GM19438 (cell line): ENCODE data around the gene PLEKHA6.

Experiments used
- ATAC-seq: cut with Tn5 transposase; IDR thresholded peaks from one replicate; pipeline ENCODE4 v1.9.1; 2021; ENCODE audit warnings: low read depth; ENCODE audit not compliant: unreplicated experiment

Gene PLEKHA6, protein sequence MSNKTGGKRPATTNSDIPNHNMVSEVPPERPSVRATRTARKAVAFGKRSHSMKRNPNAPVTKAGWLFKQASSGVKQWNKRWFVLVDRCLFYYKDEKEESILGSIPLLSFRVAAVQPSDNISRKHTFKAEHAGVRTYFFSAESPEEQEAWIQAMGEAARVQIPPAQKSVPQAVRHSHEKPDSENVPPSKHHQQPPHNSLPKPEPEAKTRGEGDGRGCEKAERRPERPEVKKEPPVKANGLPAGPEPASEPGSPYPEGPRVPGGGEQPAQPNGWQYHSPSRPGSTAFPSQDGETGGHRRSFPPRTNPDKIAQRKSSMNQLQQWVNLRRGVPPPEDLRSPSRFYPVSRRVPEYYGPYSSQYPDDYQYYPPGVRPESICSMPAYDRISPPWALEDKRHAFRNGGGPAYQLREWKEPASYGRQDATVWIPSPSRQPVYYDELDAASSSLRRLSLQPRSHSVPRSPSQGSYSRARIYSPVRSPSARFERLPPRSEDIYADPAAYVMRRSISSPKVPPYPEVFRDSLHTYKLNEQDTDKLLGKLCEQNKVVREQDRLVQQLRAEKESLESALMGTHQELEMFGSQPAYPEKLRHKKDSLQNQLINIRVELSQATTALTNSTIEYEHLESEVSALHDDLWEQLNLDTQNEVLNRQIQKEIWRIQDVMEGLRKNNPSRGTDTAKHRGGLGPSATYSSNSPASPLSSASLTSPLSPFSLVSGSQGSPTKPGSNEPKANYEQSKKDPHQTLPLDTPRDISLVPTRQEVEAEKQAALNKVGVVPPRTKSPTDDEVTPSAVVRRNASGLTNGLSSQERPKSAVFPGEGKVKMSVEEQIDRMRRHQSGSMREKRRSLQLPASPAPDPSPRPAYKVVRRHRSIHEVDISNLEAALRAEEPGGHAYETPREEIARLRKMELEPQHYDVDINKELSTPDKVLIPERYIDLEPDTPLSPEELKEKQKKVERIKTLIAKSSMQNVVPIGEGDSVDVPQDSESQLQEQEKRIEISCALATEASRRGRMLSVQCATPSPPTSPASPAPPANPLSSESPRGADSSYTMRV

DNA sequence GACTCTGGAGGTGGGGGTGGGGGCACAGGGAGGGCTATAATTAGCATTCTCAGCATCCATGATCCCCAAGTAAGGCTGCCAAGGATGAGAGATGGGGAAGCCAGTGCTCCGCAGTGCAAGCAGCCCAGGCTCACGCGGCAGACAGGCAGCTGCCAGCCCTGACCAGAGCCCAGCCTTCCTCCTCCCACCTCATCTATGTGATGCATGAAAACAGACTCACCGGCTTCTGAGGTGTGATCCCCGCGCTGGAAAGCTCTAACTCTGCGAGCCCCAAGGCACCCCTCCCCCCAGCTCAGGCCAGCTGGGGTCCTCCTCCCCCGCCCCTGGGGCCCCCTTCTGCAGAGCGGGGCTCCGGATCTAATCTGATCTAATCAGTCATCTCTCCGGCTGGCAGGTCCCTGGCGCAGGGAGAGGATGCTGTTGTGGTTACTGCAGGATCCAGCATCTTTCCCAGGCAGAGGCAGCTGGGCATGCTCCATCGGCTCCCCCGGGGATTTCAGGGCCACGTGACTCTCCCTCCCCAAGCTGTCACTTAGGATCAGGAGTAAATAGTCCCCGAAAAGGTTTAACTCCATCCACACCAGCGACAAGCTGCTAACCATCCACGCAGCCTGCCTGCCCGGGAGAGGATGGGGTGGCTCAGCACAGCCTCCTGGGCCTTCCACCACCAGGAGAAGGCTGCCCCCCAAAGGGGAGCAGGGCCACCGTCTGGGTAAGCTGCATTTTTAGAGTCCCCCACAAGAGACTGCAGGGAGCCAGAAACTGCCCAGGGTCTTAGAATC is at the start of gene PLEKHA6:
Gene PLEKHA6, minus strand, starts transcription at position 456 of the 782 bp plus-strand sequence. CDS start 86,202 bp downstream, outside the sequence.
- no peak for ATAC-seq

DNA sequence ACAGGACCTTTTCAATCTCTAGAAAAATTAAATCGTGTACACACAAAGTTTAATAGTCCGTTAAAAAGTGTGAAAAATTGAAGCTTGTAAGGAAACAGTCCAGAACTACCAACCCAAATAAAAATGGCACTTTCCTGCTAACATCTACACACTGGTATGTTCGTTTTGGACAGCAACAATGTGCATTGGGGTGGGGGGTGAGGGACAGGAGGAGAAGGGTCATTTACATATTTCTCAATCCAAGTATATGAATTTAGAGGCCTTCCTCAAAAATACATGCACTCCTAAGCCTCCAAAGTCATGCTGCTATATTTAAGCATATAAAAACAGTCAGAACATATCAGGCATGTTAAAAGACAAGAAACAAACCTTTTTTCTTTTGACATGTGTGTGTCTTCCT is 49.4 kb upstream of the PLEKHA6 start:
- no peak for ATAC-seq

DNA sequence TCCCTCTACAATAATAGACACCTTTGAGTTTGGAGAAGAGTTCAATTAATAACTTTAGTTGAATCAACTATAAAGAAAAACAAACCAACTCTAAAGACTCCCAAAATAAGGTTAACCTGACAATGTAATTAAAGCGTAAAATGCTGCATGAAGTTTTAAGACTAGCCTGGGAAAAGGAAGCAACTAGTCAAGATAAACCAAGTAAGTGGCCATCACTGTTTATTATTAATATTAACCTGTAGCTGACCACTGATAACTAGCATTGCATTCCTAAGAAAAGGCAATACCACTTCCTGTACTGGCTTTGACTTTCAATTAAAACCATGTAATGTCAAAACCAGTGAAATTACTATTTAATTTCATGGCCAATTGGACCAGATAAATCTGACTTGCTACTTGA is 48.9 kb upstream of the PLEKHA6 start:
- no peak for ATAC-seq

DNA sequence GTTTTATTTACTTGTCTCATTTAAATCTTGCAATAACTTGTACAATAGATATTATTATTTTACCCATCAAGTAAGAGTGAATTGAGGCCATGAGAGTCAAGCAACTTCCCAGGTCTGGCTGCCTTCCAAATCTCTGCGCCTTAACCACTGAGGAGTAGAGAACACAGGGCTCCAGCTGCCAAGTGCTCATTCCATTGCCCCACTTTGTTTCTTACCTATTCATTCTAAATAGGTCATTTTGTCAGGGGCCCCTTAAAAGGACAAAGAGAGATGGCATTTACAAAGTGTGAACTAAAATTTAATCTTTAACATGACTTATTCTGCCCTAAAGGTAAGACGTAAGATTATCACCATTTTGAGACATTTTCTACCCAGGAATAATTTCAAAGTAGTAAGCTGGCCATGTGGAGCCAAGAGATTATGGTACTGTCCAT is 48.4 kb upstream of the PLEKHA6 start:
- ATAC-seq = no peak

DNA sequence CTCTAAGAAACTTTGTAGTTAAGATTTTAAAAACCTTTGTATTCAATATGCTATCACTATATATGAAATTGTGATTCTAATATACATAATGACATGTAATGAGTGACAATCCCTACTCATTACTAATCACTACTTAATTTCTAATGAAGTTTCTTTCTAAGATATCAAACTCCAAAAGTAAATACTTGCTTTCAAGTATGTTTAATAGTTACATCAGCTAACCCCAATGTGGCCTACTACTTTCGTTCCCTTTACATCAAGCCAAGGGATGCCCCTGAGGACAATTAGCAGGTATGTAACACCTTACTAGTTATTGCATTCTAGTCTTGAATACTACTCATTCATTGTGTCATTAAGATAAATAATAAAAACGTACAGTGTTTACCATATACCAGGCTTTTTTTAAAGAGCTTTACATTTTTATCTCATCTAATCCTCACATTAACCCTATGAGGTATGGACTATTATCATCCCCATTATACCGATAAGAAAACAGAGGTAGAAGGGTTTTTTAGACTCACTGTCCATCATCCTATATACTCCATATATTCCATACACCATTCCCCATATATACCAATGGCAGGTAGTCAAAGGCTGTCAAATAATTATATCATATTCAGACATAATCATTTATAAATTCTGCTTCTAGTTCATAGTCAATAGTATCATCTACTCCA is 47.7 kb upstream of the PLEKHA6 start:
- ATAC-seq = no peak

DNA sequence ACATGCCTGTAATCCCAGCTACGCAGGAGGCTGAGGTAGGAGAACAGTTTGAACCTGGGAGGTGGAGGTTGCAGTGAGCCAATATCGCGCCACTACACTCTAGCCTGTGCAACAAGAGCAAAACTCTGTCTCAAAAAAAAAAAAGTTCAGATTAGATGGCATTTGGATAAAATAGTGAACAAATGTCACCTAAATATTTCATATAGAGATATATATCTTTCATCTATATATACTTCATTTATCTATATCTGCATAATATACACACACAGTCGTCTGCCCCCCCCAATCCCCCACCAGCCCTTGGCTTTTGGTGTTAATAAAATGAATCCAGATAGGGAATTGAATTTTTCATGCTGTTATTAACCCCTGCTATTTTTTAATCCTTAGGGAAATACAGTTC is 46.9 kb upstream of the PLEKHA6 start:
- no peak for ATAC-seq

DNA sequence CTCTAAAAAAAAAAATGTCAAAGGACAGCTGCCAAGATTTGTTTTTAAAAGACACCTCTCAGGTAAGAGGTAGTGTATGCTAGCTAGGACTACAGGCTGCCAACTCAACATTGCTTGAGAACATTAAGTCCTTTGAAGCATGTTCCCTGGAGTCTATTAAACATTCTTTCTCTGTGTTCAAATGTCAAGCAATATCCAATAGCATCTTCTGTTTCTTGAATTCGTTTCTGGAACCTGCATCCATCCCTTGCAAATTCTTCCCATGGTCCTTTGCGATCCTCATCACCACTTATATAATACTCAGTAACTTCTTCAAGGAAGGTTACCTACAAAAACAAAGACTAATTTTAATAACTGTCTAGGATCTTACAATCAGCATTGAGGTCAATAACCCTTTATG is 46.3 kb upstream of the PLEKHA6 start:
- ATAC-seq = no peak

DNA sequence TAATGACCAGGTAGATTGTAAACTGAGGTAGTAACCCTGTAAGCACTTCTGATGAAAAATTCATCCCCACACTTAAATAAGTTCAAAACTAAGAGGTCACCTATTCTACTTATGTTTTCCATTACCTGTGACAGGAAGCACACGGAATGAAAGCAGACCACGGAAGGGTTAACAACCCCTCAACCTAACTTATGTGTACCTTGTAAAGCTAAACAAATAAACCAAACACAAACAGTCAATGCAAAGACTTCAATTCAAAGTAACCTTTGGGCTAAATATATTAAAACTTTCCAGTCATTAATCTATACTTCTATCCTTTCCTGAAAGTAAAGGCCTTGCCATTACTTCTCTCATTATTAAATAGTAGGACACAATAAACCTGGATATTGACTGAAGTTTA is 44.9 kb upstream of the PLEKHA6 start:
- ATAC-seq = no peak

DNA sequence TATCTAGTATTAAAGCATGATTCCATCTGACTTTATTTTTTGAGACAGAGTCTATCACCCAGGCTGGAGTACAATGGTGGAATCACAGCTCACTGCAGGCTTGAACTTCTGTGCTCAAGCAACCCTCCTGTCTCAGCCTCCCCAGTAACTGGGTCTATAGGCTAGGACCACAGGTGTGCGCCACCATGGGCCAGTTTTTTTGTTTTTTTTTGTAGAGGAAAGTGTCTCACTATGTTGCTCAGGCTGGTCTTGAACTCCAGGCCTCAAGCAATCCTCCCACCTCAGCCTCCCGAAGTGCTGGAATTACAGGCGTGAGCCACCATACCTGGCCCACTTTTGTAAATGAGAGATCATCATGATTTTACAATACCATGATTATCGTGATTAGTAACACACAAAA is 42.7 kb upstream of the PLEKHA6 start:
- ATAC-seq = no peak

DNA sequence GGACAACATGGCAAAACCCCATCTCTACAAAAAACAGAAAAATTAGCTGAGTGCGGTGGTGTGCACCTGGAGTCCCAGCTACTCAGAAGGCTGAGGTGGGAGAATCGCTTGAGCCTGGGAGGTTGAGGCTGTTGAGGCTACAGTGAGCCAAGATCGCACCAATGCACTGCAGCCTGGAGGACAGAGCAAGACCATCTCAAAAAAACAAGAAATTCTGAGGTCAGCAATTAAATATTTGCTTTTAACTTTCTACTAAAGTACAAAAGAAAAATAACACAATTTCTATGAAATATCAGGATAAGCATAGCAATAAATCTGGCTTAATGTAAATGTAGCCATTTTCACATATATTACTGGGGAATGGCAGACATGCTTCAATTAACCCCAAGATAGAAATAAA is 42.0 kb upstream of the PLEKHA6 start:
- no peak for ATAC-seq

DNA sequence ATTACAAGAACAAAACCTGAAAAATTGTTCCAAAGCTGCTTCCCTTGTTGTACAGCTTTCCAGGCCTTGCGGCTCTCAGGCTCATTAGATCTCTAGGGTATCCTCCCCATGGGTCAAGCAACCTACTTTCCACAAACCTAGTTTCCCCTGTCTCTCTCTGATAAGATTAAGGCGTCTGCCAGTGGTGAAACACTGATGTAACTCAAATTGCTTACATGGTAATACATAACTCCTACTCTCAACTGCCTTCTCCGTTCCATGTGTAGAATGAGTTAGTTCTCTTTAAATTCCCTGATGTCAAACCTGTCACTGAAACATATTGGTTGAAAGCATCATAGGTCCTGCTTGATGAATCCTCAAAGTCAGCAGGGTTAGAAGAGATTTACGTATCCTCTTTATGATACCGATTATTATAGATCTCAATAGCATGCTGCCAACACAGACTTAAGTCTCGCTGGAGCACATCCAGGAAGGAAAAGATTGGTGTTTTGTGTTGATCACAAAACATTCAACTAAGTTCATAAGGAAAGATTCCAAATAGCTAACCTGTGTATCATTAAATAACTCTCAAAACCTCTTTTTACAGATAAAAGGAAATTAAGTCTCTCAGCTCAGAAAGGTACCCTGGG is 41.3 kb upstream of the PLEKHA6 start:
- no peak for ATAC-seq

DNA sequence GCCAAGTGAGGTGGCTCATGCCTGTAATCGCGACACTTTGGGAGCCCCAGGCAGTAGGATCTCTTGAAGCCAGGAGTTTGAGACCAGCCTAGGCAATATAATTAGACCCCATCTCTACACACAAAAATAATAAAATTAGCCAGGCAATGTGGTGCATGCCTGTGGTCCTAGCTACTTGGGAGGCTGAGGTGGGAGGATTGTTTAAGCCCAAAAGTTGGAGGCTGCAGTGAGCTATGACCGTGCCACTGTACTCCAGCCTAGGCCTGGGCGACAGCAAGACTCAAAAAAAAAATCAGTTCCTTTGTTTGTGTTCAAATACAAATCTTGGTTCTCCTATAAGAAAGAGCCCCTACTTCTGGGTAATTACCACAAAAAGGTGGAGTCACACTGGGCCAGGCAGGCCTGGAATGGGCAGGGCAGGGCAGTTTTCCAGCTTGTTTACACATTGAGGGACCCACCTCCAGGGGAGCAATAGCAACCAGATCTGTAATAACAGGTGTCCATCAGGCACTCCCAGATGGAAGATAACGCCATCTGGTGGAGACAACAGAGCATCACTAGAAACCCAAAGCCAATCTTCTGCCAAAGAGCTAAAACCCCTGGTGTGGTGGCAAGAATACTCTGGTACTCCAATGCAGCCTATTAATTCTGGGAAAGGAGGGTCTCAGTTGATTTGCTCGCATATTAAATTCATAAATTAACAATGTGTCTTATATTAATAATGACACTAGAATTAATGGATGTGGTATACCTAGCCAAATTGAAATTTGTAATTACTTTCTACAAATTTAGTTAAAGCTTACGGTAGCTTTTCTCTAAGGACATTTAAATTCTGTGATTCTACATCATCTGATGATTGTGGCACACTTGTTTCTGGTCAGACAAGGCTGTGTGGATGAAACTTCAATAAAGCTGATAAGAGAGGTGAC is 38.7 kb upstream of the PLEKHA6 start:
- ATAC-seq = no peak

DNA sequence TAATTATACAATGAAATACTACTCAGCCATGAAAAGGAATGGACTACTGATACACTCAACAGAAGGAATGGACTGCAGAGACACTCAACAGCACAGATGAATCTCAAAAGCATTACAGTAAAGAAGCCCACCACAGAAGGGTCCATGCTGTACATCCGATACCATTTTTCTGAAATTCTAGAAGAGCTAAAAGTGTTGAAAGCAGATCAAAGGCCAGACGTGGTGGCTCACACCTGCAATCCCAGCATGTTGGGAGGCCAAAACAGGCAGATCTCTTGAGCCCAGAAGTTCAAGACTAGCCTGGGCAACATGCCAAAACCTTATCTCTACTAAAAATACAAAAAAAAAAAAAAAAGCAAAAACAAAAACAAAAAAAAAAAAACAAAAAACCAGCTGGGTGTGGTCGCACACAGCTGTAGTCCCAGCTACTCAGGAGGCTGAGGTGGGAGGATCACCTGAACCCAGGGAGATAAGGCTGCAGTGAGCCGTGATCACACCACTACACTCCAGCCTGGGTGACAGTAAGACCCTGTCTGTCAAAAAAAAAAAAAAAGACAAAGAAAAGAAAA is 36.4 kb upstream of the PLEKHA6 start:
- ATAC-seq = no peak

DNA sequence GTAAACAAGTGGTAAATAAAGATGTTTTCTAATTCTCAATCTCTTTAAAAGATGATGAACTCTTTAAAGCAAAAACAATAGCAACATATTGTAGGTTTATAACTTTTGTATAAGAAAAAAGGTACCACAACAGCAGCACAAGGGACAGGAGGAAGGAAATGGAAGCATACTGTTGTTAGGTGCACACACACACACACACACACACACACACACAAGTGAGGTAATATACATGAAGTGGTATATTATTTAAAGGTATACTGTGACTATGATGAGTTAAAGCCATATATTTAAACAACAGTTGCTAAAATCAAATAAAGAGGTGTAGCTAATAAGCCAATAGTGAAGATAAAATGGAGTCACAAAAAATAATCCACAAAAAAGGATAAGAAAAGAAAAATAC is 31.9 kb upstream of the PLEKHA6 start:
- no peak for ATAC-seq

DNA sequence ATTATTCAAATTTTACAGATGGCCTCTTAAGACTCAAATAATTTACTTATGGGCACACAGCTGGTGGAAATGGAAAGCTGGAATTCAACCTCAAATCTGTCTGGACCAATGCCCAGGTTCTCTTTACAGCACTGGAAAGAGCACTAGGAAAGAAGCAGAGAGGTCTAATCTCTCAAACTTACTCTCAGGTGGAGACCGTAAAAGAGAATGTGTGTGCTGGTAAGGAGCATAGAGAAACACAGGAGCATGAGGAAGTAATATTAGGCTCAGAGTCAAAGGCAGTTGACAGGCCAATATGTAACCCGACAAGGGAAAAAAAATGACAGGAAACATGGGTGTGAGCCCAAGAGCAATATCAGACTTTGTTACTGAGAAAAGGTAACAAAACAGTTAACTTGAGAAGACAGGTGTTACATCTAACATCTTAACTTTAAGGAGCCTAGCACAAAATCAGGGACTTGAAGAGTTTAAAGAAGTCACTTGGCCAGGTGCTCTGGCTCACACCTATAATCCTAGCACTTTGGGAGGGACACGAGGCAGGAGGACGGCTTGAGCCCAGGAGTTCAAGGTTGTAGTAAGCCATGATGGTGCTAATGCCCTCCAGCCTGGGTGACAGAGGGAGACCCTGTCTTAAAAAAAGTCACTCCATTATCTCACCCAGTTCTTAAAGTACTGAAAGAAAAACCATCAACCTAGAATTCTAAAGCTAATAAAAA is 31.2 kb upstream of the PLEKHA6 start:
- ATAC-seq = no peak

DNA sequence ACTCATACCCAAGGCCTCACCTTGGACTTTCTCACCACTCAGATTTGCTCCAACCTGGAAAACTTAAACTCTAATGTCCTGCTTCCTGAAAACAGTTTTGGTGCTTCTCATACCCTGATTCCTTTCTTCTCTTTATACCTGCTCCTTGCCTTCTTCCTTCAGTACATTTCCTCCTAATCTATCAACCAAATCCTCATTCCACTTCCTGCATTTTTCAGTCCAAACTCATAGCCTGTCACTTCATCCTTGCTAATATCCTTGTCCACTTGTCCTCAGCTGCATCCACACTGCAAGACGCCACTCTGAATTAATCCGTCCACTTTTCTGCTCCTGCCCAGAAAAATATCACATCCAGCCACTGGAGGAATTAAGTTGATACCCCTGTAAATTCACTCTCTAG is 26.0 kb upstream of the PLEKHA6 start:
- ATAC-seq = no peak

DNA sequence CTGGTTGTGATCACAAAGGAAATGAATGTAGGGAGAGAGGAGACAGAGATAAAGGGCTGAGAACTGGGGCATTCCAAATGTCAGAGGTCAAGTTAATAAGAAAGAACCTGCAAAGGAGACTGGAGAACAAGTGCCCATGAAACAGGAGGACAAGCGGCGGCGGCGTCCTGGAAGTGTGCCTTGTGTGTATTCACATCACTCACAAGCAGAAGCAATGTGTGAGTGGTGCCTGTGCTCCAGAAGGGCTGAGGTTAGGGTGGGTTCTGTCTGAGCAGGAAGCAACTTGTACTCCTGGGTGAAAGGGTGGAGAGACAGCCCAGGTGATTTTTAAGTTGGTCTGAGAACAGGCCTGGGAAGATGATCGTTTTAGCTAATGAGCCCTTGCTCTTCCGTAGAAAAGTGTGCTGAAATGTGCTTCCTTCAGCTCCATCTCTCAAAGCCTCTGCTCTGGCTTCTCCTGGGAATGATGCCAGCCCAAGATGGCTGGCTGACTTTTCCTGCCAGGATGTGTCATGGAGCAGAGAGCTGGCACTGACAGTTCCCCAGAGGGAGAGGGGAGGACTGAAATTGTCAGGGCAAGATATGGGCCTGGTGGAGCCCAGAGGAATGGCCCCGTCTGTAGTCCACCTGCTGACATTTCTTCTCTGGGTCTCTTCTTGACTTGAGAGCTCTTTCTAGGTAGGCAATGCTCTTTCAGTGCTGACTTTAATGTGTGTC is 25.1 kb upstream of the PLEKHA6 start:
- ATAC-seq = no peak
